ENCODE measurements around the gene IGFBP6. TPM values are rescaled to one million over a fixed set of nuclear protein-coding genes. Genes with fewer than 3 reads are reported as not detected.

IGFBP6 gene, protein sequence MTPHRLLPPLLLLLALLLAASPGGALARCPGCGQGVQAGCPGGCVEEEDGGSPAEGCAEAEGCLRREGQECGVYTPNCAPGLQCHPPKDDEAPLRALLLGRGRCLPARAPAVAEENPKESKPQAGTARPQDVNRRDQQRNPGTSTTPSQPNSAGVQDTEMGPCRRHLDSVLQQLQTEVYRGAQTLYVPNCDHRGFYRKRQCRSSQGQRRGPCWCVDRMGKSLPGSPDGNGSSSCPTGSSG
- 10 to 100 TPM; 40.8 to 59.1 TPM for polyA plus RNA-seq

- WGBS, 2 donors: 1 to 2% methylated on average over 38 to 51 of the region's 51 CpGs
- H3K27ac ChIP-seq (ENCODE audit: low read depth in 2 of 2, low read length in 1 of 2): peak within 1 kb of the TSS; percentile 81 to 86
- no peaks in the 10 kb centered on the region for H3K9me3 ChIP-seq (ENCODE audit: control insufficient read depth in 2 of 2, insufficient read depth in 1 of 2, low read depth in 1 of 2, low read length in 1 of 2)
- H3K4me3 ChIP-seq (ENCODE audit: low read depth in 1 of 2, low read length in 2 of 2): peak within 1 kb of the TSS; percentile 41 to 49
- peaks cover 0 to 13% of the 10 kb centered on the region in 2 donors for H3K4me1 ChIP-seq (ENCODE audit: control insufficient read depth in 2 of 2, insufficient read depth in 2 of 2, low read length in 1 of 2)
- H3K27me3 ChIP-seq (ENCODE audit: control insufficient read depth in 1 of 2, insufficient read depth in 2 of 2, low read length in 2 of 2): no peaks in the 10 kb centered on the region
- H3K36me3 ChIP-seq (ENCODE audit: control insufficient read depth in 2 of 2, insufficient read depth in 2 of 2, low read length in 1 of 2): peaks cover 0 to 3% of the 10 kb centered on the region in 2 donors
Measured at GRCh38 chr12:53097564-53098353, at the start of gene IGFBP6. Gene IGFBP6 (plus strand): TSS chr12:53097667. CDS start chr12:53097718, 51 bp downstream.

DNA sequence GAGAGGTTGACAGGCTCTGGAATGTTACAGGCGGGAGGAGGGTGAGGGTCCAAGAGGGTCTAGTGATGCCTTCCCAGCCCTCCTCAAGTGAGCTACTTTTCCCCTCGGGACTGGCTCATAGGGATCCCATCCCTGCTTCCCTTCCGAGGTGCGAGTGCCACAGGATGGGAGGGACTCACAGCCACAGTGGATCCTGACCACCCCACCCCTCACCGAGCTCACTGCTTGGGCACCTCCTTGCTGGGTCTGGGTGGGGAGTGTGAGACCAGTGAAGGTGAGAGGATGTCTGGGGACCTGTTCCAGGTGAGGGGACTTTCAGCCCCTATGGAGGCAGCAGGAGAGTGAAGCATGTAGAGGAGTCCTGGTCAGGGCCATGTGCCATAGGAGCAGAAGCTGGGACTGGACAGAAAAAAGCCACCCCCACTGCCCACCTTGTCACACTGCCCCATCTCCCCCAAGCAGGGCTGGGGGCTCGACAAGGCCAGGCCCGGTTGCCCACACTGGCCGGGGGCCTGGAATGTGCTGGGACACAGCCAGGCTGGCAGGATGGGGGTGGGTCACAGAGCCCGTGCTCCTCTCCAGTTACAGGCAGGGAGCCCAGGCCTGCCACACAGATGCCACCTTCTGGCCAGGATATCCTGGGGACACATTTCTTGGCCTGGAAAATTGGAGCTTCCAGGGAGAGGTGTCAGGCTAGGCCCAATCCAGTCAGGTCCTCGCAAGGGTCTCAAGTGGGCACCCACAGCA, 49.3 kb upstream of the IGFBP6 start:
- Histone ChIP-seq H3K9me3 (ENCODE audit: control insufficient read depth in 2 of 2, insufficient read depth in 1 of 2, low read depth in 1 of 2, low read length in 1 of 2) (no peaks in the 10 kb centered on the region), H3K4me3 (ENCODE audit: low read depth in 1 of 2, low read length in 2 of 2) (peak overlapping the region; percentile 51 to 76), H3K27ac (ENCODE audit: low read depth in 2 of 2, low read length in 1 of 2) (peak overlapping the region; percentile 96 to 99), H3K4me1 (ENCODE audit: control insufficient read depth in 2 of 2, insufficient read depth in 2 of 2, low read length in 1 of 2) (peaks cover 3 to 24% of the 10 kb centered on the region in 2 donors), H3K36me3 (ENCODE audit: control insufficient read depth in 2 of 2, insufficient read depth in 2 of 2, low read length in 1 of 2) (peaks cover 0 to 6% of the 10 kb centered on the region in 2 donors), H3K27me3 (ENCODE audit: control insufficient read depth in 1 of 2, insufficient read depth in 2 of 2, low read length in 2 of 2) (no peaks in the 10 kb centered on the region)
- 29 to 33% methylated on average over 10 of the region's 10 CpGs for WGBS, 2 donors

GRCh38 chr12:53048780-53049401, 48.6 kb upstream of the IGFBP6 start:
- Histone ChIP-seq H3K27me3 (ENCODE audit: control insufficient read depth in 1 of 2, insufficient read depth in 2 of 2, low read length in 2 of 2) (no peaks in the 10 kb centered on the region), H3K36me3 (ENCODE audit: control insufficient read depth in 2 of 2, insufficient read depth in 2 of 2, low read length in 1 of 2) (peaks cover 0 to 6% of the 10 kb centered on the region in 2 donors), H3K4me1 (ENCODE audit: control insufficient read depth in 2 of 2, insufficient read depth in 2 of 2, low read length in 1 of 2) (peaks cover 3 to 30% of the 10 kb centered on the region in 2 donors), H3K9me3 (ENCODE audit: control insufficient read depth in 2 of 2, insufficient read depth in 1 of 2, low read depth in 1 of 2, low read length in 1 of 2) (no peaks in the 10 kb centered on the region), H3K4me3 (ENCODE audit: low read depth in 1 of 2, low read length in 2 of 2) (peak overlapping the region; percentile 13 to 30), H3K27ac (ENCODE audit: low read depth in 2 of 2, low read length in 1 of 2) (peak overlapping the region; percentile 96 to 99)
- WGBS, 2 donors: 35 to 39% methylated on average over 6 of the region's 6 CpGs

GRCh38 chr12:53049571-53050318, 47.7 kb upstream of the IGFBP6 start, which contains the start of gene TNS2:
Gene TNS2 (plus strand): TSS chr12:53050065. CDS start chr12:53050186, 121 bp downstream.
- Histone ChIP-seq H3K9me3 (ENCODE audit: control insufficient read depth in 2 of 2, insufficient read depth in 1 of 2, low read depth in 1 of 2, low read length in 1 of 2) (no peaks in the 10 kb centered on the region), H3K4me3 (ENCODE audit: low read depth in 1 of 2, low read length in 2 of 2) (peak within 1 kb of the TSS; percentile 34 to 52), H3K27ac (ENCODE audit: low read depth in 2 of 2, low read length in 1 of 2) (peak within 1 kb of the TSS; percentile 96 to 99), H3K4me1 (ENCODE audit: control insufficient read depth in 2 of 2, insufficient read depth in 2 of 2, low read length in 1 of 2) (peaks cover 3 to 28% of the 10 kb centered on the region in 2 donors), H3K36me3 (ENCODE audit: control insufficient read depth in 2 of 2, insufficient read depth in 2 of 2, low read length in 1 of 2) (peaks cover 0 to 6% of the 10 kb centered on the region in 2 donors), H3K27me3 (ENCODE audit: control insufficient read depth in 1 of 2, insufficient read depth in 2 of 2, low read length in 2 of 2) (no peaks in the 10 kb centered on the region)
- 35 to 39% methylated on average over 17 to 20 of the region's 20 CpGs for WGBS, 2 donors

- Histone ChIP-seq H3K4me1 (ENCODE audit: control insufficient read depth in 2 of 2, insufficient read depth in 2 of 2, low read length in 1 of 2) (peaks cover 3 to 28% of the 10 kb centered on the region in 2 donors), H3K27ac (ENCODE audit: low read depth in 2 of 2, low read length in 1 of 2) (peak overlapping the region; percentile 96 to 99), H3K9me3 (ENCODE audit: control insufficient read depth in 2 of 2, insufficient read depth in 1 of 2, low read depth in 1 of 2, low read length in 1 of 2) (no peaks in the 10 kb centered on the region), H3K36me3 (ENCODE audit: control insufficient read depth in 2 of 2, insufficient read depth in 2 of 2, low read length in 1 of 2) (peaks cover 0 to 7% of the 10 kb centered on the region in 2 donors), H3K4me3 (ENCODE audit: low read depth in 1 of 2, low read length in 2 of 2) (peak overlapping the region; percentile 34 to 52), H3K27me3 (ENCODE audit: control insufficient read depth in 1 of 2, insufficient read depth in 2 of 2, low read length in 2 of 2) (no peaks in the 10 kb centered on the region)
- WGBS, 2 donors: 62 to 64% methylated on average over 2 of the region's 2 CpGs
Measured at GRCh38 chr12:53050426-53051057, 46.9 kb upstream of the IGFBP6 start.

DNA sequence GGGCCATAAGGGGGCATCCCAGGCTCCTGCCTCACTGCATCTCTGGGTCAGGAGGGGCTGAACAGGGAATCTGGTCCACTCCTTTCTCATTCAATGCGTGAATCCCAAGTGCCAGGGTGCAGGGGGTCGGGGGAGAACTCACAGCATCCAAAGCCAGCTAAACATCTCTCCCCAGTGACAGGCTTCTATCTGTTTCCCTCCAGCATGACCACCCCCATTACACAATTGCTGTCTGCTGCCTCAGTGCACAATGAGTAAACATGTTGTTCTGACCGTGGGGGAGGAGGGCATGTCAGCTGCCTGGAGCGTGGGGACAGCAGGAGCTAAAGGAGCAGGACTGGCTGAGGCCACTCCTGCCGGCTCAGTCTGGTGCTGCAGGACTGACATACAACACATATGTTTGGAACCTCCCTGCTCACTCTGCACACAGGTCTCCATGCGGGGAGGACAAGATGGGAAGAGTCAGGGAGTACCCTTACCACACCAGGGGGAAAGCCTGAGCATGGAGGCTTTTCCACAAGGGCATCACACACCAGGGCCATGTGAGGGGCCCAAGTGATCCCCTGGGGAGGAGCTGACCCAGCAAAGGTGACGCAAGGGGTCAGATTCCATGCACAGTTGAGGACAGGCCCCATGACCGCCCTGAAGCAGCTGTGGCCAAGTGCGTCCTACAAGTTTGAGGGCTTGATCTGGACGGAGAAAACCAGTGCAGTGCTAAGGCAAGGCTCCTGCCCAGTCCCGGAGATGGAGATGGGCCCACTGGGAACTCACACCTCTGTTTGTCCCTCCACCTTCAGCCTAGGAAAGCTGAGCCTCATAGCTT, 46.2 kb upstream of the IGFBP6 start:
- peaks cover 3 to 28% of the 10 kb centered on the region in 2 donors for H3K4me1 ChIP-seq (ENCODE audit: control insufficient read depth in 2 of 2, insufficient read depth in 2 of 2, low read length in 1 of 2)
- peak overlapping the region; percentile 96 to 99 for H3K27ac ChIP-seq (ENCODE audit: low read depth in 2 of 2, low read length in 1 of 2)
- 40 to 50% methylated on average over 11 of the region's 11 CpGs for WGBS, 2 donors
- H3K36me3 ChIP-seq (ENCODE audit: control insufficient read depth in 2 of 2, insufficient read depth in 2 of 2, low read length in 1 of 2): peaks cover 0 to 7% of the 10 kb centered on the region in 2 donors
- H3K9me3 ChIP-seq (ENCODE audit: control insufficient read depth in 2 of 2, insufficient read depth in 1 of 2, low read depth in 1 of 2, low read length in 1 of 2): no peaks in the 10 kb centered on the region
- no peaks in the 10 kb centered on the region for H3K27me3 ChIP-seq (ENCODE audit: control insufficient read depth in 1 of 2, insufficient read depth in 2 of 2, low read length in 2 of 2)
- H3K4me3 ChIP-seq (ENCODE audit: low read depth in 1 of 2, low read length in 2 of 2): peak overlapping the region; percentile 34 to 52

DNA sequence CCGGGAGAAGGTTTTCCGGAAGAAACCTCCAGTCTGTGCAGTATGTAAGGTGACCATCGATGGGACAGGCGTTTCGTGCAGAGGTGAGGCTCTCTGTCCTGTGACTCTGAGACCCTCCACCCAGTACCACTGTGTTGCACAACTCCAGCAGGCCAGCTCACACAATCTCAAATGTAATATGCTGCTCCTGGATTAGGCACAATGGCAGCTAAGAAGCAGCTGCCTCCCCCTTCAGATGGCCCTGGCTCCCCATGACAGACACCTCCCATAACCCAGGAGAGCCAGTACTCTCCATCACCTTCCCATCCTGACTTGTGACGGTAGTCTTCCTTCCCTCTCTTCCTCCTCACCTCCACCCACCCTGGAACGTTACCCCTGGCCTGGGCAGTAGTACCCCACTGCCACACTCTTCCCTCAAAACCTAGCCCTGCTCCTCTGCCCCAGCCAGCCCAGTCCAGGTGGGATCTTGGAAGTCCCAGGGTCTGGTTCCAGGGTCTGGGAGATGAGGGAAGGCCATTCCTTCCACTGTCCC, 45.5 kb upstream of the IGFBP6 start:
- Histone ChIP-seq H3K27ac (ENCODE audit: low read depth in 2 of 2, low read length in 1 of 2) (peak overlapping the region; percentile 96 to 99), H3K4me1 (ENCODE audit: control insufficient read depth in 2 of 2, insufficient read depth in 2 of 2, low read length in 1 of 2) (peaks cover 3 to 28% of the 10 kb centered on the region in 2 donors)
- WGBS, 2 donors: 51 to 61% methylated on average over 7 of the region's 7 CpGs

More for the DNA sequence above, 45.5 kb upstream of the IGFBP6 start:
- Histone ChIP-seq H3K27me3 (ENCODE audit: control insufficient read depth in 1 of 2, insufficient read depth in 2 of 2, low read length in 2 of 2) (no peaks in the 10 kb centered on the region), H3K4me3 (ENCODE audit: low read depth in 1 of 2, low read length in 2 of 2) (peak overlapping the region; percentile 14 to 20), H3K9me3 (ENCODE audit: control insufficient read depth in 2 of 2, insufficient read depth in 1 of 2, low read depth in 1 of 2, low read length in 1 of 2) (no peaks in the 10 kb centered on the region), H3K36me3 (ENCODE audit: control insufficient read depth in 2 of 2, insufficient read depth in 2 of 2, low read length in 1 of 2) (peaks cover 0 to 7% of the 10 kb centered on the region in 2 donors)
